ENCODE results near the gene TVP23B. TPM values are rescaled to one million over a fixed set of nuclear protein-coding genes. Genes with fewer than 3 reads are reported as not detected.
"Not testable (repeated sequence)": the region's sequence is repeated elsewhere in the genome, so short reads cannot be mapped to it uniquely, and the experiment has no call there.

Gene TVP23B
- total RNA-seq, 3 donors from 2014 or later (not counting 1 experiment from before 2014, with no cell fraction given): 19.0 to 32.6 (median 22.7) TPM

DNA sequence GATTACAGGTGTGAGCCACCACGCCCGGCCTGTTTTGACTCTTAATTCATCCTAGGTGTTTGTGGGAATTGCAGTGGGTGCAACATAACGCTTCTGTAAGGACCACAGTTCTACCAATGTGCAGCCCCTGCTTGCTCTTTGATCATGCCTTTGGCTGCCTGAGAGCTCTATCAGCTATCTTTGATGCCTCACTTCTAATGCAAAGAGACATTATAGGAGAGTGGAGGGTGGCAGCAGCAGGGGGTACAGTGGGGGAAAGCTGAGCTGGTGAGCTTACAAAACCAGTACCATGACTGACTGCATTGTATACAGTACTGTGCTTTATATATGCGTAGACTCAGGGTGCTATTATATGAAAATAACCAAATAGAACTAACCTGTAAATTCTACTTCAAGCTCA lies 10.4 kb upstream of the TVP23B start:
- H3K27me3 Mint-ChIP-seq (ENCODE audit: low read depth in 2 of 2); ATAC-seq; H3K9me3 ChIP-seq (ENCODE audit: control insufficient read depth, insufficient read depth, low read length); H3K9me3 Mint-ChIP-seq; H3K4me3 ChIP-seq (ENCODE audit: low read length); H3K27ac ChIP-seq (ENCODE audit: low read length); H3K4me3 Mint-ChIP-seq; H3K36me3 ChIP-seq (ENCODE audit: control insufficient read depth, insufficient read depth, low read length); H3K4me1 Mint-ChIP-seq; H3K4me1 ChIP-seq (ENCODE audit: control insufficient read depth, insufficient read depth, low read length); H3K27ac Mint-ChIP-seq; H3K27me3 ChIP-seq (ENCODE audit: control insufficient read depth, insufficient read depth, low read length); H3K36me3 Mint-ChIP-seq; intact Hi-C loops (cut with micrococcal nuclease); DNase-seq: not testable (repeated sequence)
- 94% methylated on average over 2 of the region's 4 CpGs for WGBS (ENCODE audit: insufficient coverage)

GRCh38 chr17:18771066-18771465 lies 9.9 kb upstream of the TVP23B start:
- H3K36me3 ChIP-seq (ENCODE audit: control insufficient read depth, insufficient read depth, low read length); ATAC-seq; H3K27ac Mint-ChIP-seq; H3K27me3 Mint-ChIP-seq (ENCODE audit: low read depth in 2 of 2); intact Hi-C loops (cut with micrococcal nuclease); H3K9me3 Mint-ChIP-seq; H3K4me3 Mint-ChIP-seq; H3K4me3 ChIP-seq (ENCODE audit: low read length); H3K9me3 ChIP-seq (ENCODE audit: control insufficient read depth, insufficient read depth, low read length); H3K27ac ChIP-seq (ENCODE audit: low read length); H3K4me1 ChIP-seq (ENCODE audit: control insufficient read depth, insufficient read depth, low read length); DNase-seq; H3K4me1 Mint-ChIP-seq; H3K36me3 Mint-ChIP-seq; H3K27me3 ChIP-seq (ENCODE audit: control insufficient read depth, insufficient read depth, low read length): not testable (repeated sequence)
- 56% methylated on average over 2 of the region's 4 CpGs for WGBS (ENCODE audit: insufficient coverage)

DNA sequence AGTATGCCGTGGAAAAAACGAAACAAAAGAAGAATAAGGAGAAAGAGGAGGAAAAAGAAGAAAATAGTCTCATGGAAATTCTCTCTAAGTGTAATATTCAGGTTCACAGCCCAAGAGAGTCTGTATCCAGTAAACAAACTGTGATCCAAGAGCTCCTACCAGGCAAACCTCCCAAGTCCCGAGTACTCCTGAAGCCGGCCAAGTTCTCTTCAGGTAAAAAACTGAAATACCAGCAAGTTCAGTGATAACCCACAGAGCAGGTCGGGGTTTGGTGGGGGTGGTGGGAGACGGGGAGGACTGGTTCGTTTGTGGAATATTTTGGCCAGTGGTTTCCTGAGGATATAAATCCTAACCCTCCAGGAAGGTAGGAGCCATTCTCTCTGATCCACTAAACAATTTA lies 8.5 kb upstream of the TVP23B start:
- WGBS (ENCODE audit: insufficient coverage): 88% methylated on average over 5 of the region's 7 CpGs
- Mint-ChIP-seq H3K27ac (no peak overlapping the region), H3K4me1 (no peaks in the 10 kb centered on the region), H3K36me3 (no peaks in the 10 kb centered on the region), H3K4me3 (no peak overlapping the region), H3K9me3 (no peaks in the 10 kb centered on the region), H3K27me3 (ENCODE audit: low read depth in 2 of 2) (peaks cover 0 to 2% of the 10 kb centered on the region in 2 donors)
- no peaks in the 10 kb centered on the region for H3K36me3 ChIP-seq (ENCODE audit: control insufficient read depth, insufficient read depth, low read length)
- intact Hi-C loops (cut with micrococcal nuclease): no loop called here
- H3K4me3 ChIP-seq (ENCODE audit: low read length): no peak overlapping the region
- ATAC-seq (no peak), DNase-seq (no peak)
- no peaks in the 10 kb centered on the region for H3K4me1 ChIP-seq (ENCODE audit: control insufficient read depth, insufficient read depth, low read length)
- no peak overlapping the region for H3K27ac ChIP-seq (ENCODE audit: low read length)
- no peaks in the 10 kb centered on the region for H3K27me3 ChIP-seq (ENCODE audit: control insufficient read depth, insufficient read depth, low read length)
- H3K9me3 ChIP-seq (ENCODE audit: control insufficient read depth, insufficient read depth, low read length): no peaks in the 10 kb centered on the region
- TF ChIP-seq CTCF (IDR thresholded peaks at IDR 0.05): no peak

DNA sequence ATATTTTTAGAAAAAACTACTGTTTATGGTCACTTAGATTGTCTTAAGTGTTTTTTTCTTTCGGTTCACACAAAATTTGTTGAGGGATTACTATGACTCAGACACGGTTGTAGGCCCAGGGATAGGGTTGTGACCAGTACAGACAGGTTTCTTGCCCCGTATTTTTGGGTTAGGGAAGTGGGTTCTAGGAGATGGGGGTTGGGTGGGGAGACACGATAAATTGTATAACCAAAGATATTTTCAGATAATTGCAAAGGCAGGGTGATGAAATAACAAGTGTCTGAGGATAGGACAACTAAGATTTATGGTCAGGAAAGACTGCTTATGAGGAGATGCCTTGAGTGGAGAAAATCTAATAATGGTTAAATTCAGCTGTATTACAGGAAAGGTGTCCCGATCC lies 822 bp downstream of the TVP23B start:
- H3K27me3 ChIP-seq (ENCODE audit: control insufficient read depth, insufficient read depth, low read length); H3K36me3 ChIP-seq (ENCODE audit: control insufficient read depth, insufficient read depth, low read length): not testable (repeated sequence)
- peak in 1 of 3 donors; percentile 16 for ATAC-seq

GRCh38 chr17:18785933-18786332 lies 5.0 kb downstream of the TVP23B start:
- H3K4me3 Mint-ChIP-seq; DNase-seq; H3K4me1 ChIP-seq (ENCODE audit: control insufficient read depth, insufficient read depth, low read length); ATAC-seq; intact Hi-C loops (cut with micrococcal nuclease); H3K27ac Mint-ChIP-seq; H3K27me3 Mint-ChIP-seq (ENCODE audit: low read depth in 2 of 2); H3K36me3 Mint-ChIP-seq; H3K27me3 ChIP-seq (ENCODE audit: control insufficient read depth, insufficient read depth, low read length); H3K9me3 ChIP-seq (ENCODE audit: control insufficient read depth, insufficient read depth, low read length); H3K9me3 Mint-ChIP-seq; H3K4me3 ChIP-seq (ENCODE audit: low read length); H3K36me3 ChIP-seq (ENCODE audit: control insufficient read depth, insufficient read depth, low read length); H3K27ac ChIP-seq (ENCODE audit: low read length): not testable (repeated sequence)
- peaks cover 34 to 38% of the 10 kb centered on the region in 2 donors for H3K4me1 Mint-ChIP-seq
- 73% methylated on average over 1 of the region's 1 CpG for WGBS (ENCODE audit: insufficient coverage)

More for the DNA sequence above, 822 bp downstream of the TVP23B start:
- H3K4me3 Mint-ChIP-seq; H3K9me3 ChIP-seq (ENCODE audit: control insufficient read depth, insufficient read depth, low read length); H3K9me3 Mint-ChIP-seq; H3K27me3 Mint-ChIP-seq (ENCODE audit: low read depth in 2 of 2); H3K36me3 Mint-ChIP-seq; H3K4me1 ChIP-seq (ENCODE audit: control insufficient read depth, insufficient read depth, low read length); intact Hi-C loops (cut with micrococcal nuclease): not testable (repeated sequence)
- no CpG with 5 or more reads among the region's 5 CpGs for WGBS (ENCODE audit: insufficient coverage)
- Mint-ChIP-seq H3K27ac (peak overlapping the region; percentile 95 to 99), H3K4me1 (peaks cover 16 to 26% of the 10 kb centered on the region in 2 donors)
- DNase-seq: peak in 1 of 2 donors; percentile 11
- Histone ChIP-seq H3K27ac (ENCODE audit: low read length) (peak overlapping the region; percentile 67), H3K4me3 (ENCODE audit: low read length) (peak overlapping the region; percentile 34)

DNA sequence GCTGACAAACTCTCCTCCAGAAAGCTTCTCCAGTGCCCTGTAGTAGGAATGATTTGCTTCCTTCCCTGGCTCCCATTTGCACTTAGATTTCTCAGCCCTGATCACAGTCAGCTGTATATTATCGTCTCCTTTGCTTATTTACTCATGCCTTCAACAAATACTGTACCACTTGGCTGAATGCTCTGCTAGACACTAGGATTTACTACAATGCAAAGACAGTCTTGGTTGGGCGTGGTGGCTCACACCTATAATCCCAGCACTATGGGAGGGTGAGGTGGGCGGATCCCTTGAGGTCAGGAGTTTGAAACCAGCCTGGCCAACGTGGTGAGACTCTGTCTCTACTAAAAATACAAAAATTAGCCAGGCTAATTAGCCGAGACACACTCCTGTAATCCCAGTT lies 5.9 kb downstream of the TVP23B start:
- H3K4me1 ChIP-seq (ENCODE audit: control insufficient read depth, insufficient read depth, low read length); intact Hi-C loops (cut with micrococcal nuclease); H3K9me3 ChIP-seq (ENCODE audit: control insufficient read depth, insufficient read depth, low read length); H3K27me3 ChIP-seq (ENCODE audit: control insufficient read depth, insufficient read depth, low read length); H3K27ac Mint-ChIP-seq; H3K9me3 Mint-ChIP-seq; H3K27ac ChIP-seq (ENCODE audit: low read length); H3K36me3 Mint-ChIP-seq; H3K4me3 Mint-ChIP-seq; ATAC-seq; H3K4me3 ChIP-seq (ENCODE audit: low read length); H3K36me3 ChIP-seq (ENCODE audit: control insufficient read depth, insufficient read depth, low read length); H3K27me3 Mint-ChIP-seq (ENCODE audit: low read depth in 2 of 2); DNase-seq: not testable (repeated sequence)
- WGBS (ENCODE audit: insufficient coverage): 93% methylated on average over 2 of the region's 5 CpGs
- H3K4me1 Mint-ChIP-seq: peaks cover 34 to 38% of the 10 kb centered on the region in 2 donors

DNA sequence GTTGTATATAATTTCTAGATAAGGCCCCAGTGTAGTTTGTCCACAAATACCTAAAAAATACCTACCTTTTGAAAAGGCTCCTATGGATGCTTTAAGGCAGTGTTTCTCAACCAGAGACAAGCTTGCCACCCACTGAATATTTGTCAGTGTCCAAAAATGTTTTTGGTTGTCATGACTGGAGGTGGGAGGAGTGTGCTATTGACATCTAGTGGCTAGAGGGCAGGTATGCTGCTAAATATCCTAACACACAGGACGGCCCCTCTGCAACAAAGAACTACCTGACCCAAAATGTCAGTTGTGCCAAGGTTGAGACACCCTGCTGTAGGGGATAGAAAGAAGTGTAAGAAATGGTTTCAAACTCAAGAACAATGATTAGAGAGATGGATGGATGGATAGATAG lies 10.4 kb downstream of the TVP23B start:
- H3K27ac Mint-ChIP-seq; H3K36me3 ChIP-seq (ENCODE audit: control insufficient read depth, insufficient read depth, low read length); intact Hi-C loops (cut with micrococcal nuclease); H3K27me3 Mint-ChIP-seq (ENCODE audit: low read depth in 2 of 2); H3K4me3 ChIP-seq (ENCODE audit: low read length); H3K9me3 ChIP-seq (ENCODE audit: control insufficient read depth, insufficient read depth, low read length); H3K36me3 Mint-ChIP-seq; H3K27ac ChIP-seq (ENCODE audit: low read length); H3K4me3 Mint-ChIP-seq; H3K4me1 ChIP-seq (ENCODE audit: control insufficient read depth, insufficient read depth, low read length); H3K9me3 Mint-ChIP-seq; H3K27me3 ChIP-seq (ENCODE audit: control insufficient read depth, insufficient read depth, low read length); DNase-seq: not testable (repeated sequence)
- WGBS (ENCODE audit: insufficient coverage): no CpG with 5 or more reads among the region's 1 CpG
- peaks cover 26% of the 10 kb centered on the region in 2 donors for H3K4me1 Mint-ChIP-seq
- peak; percentile 32 to 65 (median 64) for ATAC-seq
